Right renal pelvis (tissue), 4 donors: ENCODE results near the gene RNF114. TPM values are rescaled to one million over a fixed set of nuclear protein-coding genes. Genes with fewer than 3 reads are reported as not detected.
A peak's percentile ranks its signal among the peaks of the same experiment; 100 is the strongest.
"Not testable (repeated sequence)": the region's sequence is repeated elsewhere in the genome, so short reads cannot be mapped to it uniquely, and the experiment has no call there.

Experiments
- DNase-seq, 4 donors: peaks; one replicate each; pipeline ENCODE4 v3.0.0-alpha.2; 2013; ENCODE audit warnings: low read depth in 4 of 4, low spot score in 3 of 4, missing footprints in 1 of 4
- polyA plus RNA-seq, 4 donors: library from polyadenylated mRNA; unstranded; fragments of 120-200 nt; gene quantifications; one replicate each; pipeline ENCODE4 v1.2.1, GENCODE V29; 2013; ENCODE audit not compliant: insufficient read length in 4 of 4

Gene RNF114, protein sequence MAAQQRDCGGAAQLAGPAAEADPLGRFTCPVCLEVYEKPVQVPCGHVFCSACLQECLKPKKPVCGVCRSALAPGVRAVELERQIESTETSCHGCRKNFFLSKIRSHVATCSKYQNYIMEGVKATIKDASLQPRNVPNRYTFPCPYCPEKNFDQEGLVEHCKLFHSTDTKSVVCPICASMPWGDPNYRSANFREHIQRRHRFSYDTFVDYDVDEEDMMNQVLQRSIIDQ
- polyA plus RNA-seq: 10 to 100 TPM; 65.0 to 74.8 (median 71.4) TPM

DNA sequence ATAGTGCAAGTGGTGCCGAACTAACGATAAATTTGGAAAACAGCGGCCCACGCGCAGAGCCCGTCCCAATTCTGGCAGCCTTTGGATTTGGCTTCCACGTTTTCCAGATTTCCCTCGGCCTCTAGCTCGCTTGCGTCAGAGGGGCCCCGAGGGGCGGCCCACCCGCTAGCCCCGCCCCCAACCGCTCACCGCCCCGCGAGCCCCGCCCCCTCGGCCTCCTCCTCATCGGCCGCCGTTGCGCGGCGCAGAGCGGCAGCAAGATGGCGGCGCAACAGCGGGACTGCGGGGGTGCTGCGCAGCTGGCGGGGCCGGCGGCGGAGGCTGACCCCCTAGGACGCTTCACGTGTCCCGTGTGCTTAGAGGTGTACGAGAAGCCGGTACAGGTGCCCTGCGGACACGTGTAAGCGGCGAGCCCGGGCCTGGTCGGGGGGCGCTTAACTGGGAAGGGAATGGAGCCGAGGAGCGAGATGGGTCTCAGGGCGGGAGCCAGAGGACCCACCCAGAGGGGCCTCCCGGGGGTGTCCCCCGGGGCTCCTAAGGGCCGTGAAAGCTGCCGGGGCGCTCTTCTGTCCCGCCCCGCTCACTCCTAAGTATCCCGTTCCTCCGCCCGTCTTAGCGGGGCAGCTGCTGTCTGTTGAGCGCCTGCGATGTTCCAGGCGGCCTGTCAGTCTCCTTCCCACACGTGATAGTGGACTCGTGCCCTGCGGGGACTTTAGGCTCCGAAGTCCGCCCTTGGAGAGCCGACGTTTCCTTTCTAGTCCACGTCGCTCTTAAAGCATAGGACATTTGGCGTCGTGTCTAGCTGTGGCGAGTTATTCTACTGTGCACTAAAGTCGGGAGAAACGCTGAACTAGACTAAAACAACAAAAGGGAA, at the start of gene RNF114:
RNF114 (plus strand) TSS at position 245 of the 874 bp plus-strand sequence; CDS start at position 261, 16 bp downstream.
- peak; percentile 84 to 89 (median 86) for DNase-seq

DNA sequence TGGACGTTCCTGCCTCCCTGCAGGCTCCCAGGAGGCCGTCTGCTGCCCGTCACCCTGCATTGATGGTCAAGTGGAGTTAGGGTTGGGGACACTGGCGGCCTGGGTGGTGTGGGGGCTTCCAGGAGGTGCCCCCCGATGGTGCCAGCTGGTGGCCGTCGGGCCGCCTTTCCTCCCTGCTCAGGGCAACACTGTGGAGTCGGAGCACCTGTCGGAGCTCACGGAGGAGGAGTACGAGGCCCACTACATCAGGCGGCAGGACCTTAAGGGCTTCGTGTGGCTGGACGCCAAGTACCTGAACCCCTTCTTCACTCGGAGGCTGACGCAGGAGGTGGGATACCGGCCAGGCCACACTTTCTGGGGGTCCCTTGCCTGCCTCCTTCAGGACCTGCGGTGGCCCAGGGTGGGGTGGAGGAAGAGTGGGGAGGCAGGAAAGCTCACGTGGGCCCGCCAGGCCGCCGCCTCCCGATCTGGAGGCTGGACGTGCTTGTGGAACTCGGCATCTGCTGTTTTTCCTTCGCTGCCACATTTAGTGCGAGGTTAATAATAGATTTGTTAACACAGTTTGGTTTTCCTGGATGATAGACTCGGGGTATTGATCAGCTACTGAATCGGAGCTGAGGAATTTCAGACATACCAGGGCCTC, 49.5 kb upstream of the RNF114 start:
- DNase-seq: no peak

DNA sequence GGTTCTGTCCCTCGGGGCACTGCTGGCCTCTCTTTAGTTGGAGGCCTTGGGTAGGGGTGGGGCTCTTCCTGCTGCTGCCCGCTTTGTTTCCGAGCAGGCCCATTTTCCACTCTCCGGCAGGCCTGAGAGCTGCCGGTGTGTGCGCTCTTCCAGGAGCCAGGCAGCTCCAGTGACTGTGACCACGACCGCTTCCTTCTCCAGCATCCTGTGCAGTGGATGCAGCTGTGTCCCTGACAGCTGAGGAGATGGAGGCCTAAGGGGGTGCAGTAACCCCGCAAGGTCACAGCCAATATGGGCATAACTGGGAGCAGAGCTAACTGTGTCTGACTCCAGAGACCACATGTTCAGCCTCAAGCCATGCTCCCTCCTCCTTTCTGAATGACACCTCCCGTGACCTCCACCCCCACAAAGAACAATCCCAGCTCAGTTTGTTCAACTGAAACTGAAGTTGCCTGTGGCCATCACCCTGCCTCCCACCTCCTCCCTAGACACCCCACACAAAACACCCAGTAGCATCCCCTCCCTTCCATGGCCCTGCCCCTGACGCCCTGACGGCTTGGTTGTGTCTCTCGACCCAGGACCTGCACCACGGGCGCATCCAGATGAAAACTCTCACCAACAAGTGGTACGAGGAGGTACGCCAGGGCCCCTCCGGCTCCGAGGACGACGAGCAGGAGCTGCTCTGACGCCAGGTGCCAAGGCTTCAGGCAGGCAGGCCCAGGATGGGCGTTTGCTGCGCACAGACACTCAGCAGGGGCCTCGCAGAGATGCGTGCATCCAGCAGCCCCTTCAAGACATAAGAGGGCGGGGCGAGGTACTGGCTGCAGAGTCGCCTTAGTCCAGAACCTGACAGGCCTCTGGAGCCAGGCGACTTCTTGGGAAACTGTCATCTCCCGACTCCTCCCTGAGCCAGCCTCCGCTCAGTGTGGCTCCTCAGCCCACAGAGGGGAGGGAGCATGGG, 48.7 kb upstream of the RNF114 start:
- no peak for DNase-seq

DNA sequence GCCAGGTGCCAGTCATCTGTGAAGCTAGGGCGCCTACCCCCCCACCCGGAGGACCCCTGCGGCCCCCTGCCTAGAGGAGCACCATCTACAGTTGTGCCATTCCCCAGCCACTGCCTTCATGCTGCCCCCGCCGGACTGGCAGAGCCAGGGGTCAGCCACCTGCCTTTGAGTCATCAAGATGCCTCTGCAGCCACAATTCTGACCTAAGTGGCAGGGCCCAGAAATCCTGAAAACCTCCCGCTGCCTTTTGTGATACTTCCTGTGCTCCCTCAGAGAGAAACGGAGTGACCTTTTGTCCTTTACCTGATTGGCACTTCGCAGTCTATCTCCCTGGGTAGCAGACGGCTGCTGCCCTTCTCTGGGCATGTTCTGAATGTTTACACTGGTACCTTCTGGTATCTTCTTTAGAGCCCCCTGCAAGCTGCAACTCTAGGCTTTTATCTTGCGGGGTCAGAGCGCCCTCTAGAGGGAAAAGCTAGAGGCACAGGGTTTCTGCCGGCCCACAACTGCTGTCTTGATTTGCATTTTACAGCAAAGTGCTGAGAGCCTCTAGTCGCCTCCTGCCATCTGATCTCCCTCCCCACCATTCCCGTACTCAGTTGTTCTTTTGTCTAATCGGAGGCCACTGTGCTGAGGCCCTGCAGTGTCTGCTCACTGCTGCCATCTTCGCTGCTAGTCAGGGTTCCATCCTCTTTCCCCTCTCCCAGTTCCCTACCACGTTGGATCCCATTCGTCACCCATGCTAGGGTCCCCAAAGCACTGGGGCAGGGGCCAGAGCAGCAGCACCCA, 47.8 kb upstream of the RNF114 start:
- DNase-seq: peak in 1 of 4 donors; percentile 49

DNA sequence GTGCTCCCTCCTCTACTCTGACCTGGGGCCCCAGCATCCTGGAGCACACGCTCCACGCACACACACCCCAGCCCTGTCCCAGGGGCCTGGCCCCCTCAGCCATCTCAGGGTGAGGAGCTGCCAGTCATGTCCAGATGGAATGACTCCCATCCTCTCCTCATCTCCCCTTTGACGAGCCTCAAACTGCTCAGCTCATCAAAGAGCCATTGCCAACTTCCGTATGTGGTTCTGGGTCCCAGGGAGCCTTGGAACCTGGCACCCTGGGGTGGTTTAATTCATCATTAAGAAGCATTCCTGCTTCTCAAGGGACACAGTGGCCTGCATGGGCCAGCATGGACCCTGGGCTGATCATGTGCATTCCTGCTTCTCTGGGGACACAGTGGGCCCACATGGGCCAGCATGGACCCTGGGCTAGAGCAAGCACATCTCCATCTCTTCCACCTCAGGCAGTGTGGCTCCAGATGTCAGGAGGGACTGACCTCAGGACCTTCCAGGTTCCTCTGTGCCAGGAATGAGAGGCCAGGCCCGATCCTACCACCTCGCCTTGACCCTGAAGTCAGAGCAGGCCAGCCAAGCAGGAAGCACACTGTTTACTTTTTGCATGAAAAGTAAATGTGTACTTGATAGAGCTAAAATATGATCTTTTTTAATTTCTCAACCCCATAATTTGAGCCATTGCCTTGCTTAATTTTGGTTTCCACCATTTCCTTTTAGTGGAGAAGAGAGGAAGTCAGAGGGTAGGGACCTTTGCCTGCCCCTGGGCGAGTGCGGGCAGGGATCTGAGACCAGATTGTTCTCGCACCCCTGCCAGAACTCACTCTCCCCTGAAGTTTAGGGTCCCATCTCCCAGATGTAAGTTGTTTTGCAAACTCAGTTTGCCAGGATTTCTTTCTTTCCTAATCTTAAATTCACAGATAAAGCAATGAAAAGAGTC, 46.9 kb upstream of the RNF114 start:
- no peak for DNase-seq

DNA sequence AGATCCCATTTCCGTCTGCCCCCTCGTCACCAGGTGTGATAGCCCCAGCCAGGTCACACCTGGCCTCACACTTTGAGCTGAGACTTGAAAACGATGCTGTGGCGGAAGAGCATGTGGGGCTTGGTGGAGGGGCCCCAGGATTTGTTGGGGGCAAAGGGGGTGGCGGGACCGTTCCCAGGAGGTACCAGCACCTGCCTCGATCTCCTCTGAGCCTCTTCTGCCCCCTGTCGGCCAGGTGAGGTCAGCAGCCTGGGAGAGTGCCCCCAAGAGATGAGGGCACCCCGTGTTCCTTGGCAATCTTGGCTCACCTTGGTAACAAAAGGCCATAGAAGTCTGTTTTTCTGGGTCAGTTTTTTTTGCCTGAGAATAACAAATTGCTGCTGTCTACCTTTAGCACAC, 46.3 kb upstream of the RNF114 start:
- DNase-seq: no peak

DNA sequence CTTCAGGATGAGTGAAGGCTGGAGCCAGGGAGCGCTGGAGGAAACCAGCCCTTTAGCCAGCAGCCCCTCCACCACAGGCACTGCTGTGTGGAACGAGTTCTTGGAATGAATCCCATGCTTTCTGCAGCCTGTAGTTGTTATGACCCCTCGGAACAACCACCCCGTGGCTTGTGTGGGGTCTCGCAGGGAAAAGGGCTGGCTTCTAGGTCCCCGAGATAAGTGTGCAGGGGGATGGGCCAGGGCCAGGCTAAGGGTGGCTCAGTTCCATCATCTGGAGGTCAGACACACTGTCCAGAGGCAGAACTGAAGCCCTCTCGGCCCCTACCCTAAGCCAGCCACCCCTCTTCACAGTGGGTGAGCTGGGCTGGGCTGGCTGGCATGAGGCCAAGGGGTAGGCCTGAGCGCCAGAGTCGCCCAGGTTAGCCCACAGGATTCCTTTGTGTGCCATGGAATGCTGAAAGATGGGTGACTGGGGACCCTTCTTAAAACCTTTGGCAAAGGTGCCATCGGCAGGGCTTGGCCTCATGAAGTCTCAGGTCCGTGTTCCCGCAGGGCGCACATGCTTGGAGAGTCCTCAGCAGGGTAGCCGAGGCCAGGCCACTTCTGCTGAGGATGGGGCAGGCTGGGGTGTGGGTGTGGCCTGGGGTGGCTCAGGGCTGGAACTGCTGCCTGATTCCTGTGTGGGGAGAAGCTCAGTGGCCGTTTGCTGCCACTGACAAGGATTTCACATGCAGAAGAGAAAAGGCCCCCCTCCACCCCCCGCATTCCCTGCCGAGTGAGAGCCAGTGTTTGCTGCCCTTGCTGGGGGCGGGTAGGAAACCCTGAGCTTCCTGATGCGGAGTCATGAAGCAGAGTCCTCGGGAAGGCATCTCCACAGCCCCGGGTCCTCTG, 45.5 kb upstream of the RNF114 start:
- DNase-seq: no peak

DNA sequence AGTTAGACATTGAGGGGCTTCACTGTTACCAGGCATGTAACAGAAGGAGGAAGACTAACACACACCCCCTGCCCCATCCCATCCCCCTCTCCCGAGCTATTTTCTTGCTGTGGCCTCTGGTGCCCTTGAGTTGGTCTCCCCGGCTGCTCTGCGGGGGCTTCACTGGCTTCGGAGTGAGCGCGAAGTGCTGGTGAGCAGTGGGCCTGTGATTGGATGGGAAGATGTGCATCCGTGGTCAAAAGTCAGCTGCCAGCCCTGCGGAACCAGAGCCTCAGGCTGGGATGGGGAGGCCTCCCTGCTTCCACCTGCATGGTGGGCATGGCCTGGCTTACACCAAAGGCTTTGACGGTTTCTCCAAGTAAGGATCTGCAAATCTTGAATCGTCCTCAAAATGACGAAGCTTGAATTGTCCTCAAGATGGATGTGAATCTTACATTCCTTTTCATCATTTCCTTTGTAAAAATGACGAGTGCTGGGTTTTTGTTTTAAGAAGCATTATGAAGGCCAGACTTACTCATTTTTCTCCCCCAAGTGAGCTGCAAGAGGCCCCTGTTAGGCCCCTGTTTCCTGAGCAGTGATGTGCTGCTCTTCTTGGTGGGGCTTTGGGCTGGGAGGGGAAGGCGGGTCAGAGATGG, 44.6 kb upstream of the RNF114 start:
- DNase-seq: no peak

DNA sequence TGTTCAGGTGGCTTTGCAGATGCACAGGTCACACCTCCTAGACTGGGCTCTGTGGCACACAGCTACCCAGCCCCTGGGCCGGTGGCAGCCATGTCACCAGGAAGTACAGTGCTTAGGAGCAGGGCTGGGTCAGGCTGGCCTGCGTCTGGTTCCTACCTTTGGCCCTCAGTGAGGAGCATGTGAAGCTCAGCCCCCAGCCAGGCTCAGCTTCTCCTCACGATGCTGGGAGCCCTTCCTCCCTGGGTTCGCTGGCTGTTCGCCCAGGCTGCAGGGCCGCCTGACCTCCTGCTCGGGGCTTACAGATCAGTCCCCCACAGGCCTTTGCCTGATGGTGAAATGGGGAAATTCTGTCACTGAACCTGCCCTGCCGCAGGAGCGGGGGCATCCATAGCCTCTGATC, 43.9 kb upstream of the RNF114 start:
- no peak for DNase-seq

DNA sequence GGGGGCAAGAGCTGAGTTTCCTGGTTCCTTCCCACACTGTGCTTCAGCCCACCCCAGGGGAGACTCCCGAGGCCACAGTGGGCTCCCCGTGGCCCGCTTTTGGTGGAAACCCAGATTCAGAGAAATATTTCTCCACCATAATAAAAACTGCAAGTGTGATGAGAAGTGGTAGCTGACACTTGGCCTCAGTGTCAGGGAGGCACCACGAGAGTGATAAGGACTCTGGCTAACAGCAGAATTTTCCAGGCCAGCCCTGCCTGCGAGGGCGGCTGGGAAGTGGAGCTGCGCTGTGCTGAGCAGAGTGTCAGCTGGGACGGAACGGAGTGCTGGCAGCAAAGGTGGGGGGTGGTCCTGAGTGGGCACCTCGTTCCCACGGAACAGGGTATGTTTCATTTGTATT, 43.4 kb upstream of the RNF114 start:
- DNase-seq: no peak

DNA sequence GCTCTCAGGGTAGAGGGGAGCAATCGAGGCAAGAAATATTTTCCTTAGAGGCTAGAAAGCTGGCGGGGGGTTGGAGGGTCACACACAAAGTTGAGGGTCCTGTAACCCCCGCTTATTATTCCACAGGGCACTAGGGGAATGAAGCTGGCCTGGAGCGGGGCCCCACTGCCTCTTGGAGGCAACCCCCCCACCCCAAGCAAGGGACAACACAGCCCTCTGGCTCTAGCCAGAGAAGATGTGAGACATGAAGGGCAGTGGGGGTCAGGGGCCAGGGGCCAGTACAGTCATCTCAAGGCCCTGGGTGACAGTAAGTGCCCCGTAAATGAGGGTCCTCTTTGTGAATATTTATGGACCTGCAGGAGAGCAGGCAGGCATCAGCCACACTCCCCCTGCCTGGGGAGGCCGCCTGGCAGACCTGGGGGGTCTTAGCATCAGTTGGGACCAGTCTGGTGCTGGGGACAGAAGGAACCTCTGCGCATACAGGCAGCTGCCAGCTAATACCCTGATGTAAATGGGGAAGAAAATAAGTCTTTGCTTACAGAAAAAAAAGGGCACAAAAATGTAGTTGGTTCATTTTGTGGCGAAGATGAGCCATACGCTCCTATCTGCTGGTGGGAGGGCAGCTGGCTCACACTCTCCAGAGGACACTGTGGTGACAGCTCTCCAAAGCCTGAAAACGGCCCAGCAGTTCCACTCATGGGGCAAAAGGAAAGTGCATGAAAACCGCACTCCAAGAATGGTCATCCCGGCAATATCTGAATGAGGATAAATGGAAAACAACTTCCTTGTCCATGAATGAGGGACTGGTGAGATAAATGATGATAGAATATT, 42.7 kb upstream of the RNF114 start:
- no peak for DNase-seq

DNA sequence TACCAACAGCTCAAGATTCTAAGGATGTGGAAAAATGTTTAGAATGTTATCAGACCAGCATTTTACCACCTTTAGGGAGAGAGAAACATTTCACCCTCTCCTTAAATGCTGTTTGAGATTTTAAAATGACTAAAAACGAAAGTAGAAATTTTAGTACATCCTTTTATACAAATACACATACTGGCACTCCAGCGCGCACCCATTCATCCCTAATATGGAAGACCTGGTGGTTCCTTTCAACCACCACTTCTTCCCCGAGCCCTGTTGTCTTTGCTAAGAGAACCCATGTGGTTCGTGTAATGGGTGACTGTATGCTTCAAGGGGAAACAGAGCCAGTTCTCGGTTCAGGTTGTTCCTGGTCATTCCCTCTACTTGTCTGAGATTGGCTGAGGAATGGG, 42.1 kb upstream of the RNF114 start:
- DNase-seq: no peak

DNA sequence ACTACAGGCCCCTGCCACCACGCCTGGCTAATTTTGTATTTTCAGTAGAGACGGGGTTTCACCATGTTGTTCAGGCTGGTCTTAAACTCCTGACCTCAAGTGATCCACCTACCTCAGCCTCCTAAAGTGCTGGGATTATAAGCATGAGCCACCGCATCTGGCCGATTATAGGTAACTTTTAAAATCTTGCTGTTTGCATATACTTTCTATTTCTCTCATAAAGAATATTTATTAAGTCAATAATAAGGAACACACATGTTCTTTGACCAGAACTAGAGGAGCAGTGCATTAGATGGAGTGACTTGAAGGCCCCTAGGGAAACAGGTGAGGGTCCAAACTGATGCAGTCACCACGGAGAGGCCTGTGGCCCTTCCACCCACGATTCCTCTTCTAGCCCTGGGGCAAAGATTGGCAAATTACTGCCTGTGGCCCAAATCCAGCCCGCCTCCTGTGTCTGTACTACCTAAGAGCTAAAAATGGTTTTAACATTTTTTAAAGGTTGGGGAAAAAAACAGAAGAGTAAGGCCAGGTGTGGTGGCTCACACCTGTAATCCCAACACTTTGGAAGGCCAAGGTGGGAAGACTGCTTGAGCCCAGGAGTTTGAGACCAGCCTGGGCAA, 40.6 kb upstream of the RNF114 start:
- DNase-seq: not testable (repeated sequence)

DNA sequence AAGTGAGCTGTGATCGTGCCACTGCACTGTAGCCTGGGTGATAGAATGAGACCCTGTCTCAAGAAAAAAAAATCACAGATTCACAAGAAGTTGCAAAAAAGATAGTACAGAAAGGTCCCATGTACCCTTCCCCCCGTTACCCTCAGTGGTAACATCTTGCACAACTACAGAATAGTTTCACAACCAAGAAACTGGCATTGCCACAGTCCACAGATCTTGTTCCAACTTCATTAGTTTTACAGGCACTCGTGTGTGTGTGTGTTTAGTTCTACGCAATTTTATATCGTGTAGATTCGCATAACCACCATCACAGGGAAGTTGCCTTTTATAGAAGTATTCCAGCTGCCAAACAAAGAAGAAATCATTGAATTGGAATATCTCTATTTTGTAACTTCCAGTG, 40.0 kb upstream of the RNF114 start:
- no peak for DNase-seq

DNA sequence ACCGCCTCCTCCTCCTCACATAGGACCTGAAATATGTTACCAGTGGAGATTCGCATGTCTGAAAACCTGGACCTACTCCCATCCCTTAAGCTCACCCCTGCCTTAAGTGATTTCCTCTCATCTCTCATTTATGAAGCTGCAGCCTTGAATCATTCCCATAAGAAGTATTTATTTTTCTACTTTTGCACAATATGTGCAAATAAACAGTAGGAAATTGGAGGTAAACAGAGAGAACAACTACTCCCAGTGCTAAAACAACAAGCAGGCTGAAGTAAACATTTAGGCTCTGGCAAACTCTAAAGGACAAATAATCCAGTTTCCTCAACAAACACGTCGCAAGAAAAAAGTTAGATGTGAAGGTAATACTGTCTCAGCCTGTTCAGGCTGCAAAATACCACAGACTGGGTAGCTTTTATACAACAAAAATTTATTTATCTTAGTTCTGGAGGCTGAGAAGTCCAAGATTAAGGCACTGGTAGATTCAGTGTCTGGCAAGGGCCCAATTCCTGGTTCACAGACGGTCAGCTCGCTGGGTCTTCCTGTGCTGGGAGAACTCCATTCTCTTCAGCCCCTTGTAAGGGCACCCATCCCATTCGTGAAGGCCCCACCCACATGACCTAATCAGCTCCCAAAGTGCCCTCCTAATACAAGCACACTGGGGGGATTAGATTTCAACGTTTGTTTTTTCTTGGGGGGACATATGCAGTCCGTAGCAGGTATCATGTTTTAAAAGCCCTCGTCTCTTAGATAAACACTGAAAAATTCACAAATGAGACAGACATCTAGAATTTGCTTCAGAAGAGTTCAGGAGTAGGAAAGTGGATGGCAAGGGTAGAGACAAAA, 36.4 kb upstream of the RNF114 start:
- DNase-seq: no peak
